Fibroblast of the aortic adventitia (primary cell): ENCODE measurements around the gene CLDN4. TPM values are rescaled to one million over a fixed set of nuclear protein-coding genes. Genes with fewer than 3 reads are reported as not detected.
A peak's percentile ranks its signal among the peaks of the same experiment; 100 is the strongest.
"Not testable (repeated sequence)": the region's sequence is repeated elsewhere in the genome, so short reads cannot be mapped to it uniquely, and the experiment has no call there.

Experiments used
- DNase-seq: peaks from one replicate; pipeline ENCODE4 v3.0.0-alpha.2; 2010; ENCODE audit warnings: low read depth
- H3K4me3 ChIP-seq: 2 replicates; pipeline ENCODE4 v1.5.1; 2011; ENCODE audit warnings: low read depth, mild to moderate bottlenecking, control low read depth, low read length, moderate library complexity
- CTCF ChIP-seq: IDR thresholded peaks from 2 replicates; pipeline ENCODE4 v1.5.1; 2011; ENCODE audit warnings: mild to moderate bottlenecking, low read length, control low read depth, inconsistent platforms; ENCODE audit not compliant: insufficient read depth
- total RNA-seq: library from RNA; depleted of rRNA; stranded (reverse); fragments of >200 nt; gene quantifications from 2 replicates; pipeline ENCODE4 v1.2.3, GENCODE V29; 2012; ENCODE audit warnings: low replicate concordance

CLDN4 gene
- total RNA-seq, 1 donor, result 0.54 TPM

GRCh38 chr7:73839743-73840714 is 9.2 kb downstream of the CLDN4 start:
- no peak for DNase-seq
- no peak for TF ChIP-seq CTCF
- no peak overlapping the region for H3K4me3 ChIP-seq

- TF ChIP-seq CTCF, result no peak
- no peak for DNase-seq
- no peak overlapping the region for H3K4me3 ChIP-seq
Measured at GRCh38 chr7:73840715-73841379, 10.1 kb downstream of the CLDN4 start.

- no peak for TF ChIP-seq CTCF
- peak overlapping the region; percentile 77 for H3K4me3 ChIP-seq
- no peak for DNase-seq
Measured at GRCh38 chr7:73841689-73842066, 10.9 kb downstream of the CLDN4 start.

GRCh38 chr7:73842067-73842976 is 11.5 kb downstream of the CLDN4 start, which contains the start of gene METTL27:
Gene METTL27 (minus strand): TSS chr7:73842516. CDS start chr7:73842140, 376 bp downstream.
- peak; percentile 90 for DNase-seq
- H3K4me3 ChIP-seq, result peak within 1 kb of the TSS; percentile 77
- no peak for TF ChIP-seq CTCF

GRCh38 chr7:73844131-73844547 is 13.3 kb downstream of the CLDN4 start:
- DNase-seq, result no peak
- H3K4me3 ChIP-seq, result no peak overlapping the region
- TF ChIP-seq CTCF, result no peak

GRCh38 chr7:73844848-73845460 is 14.2 kb downstream of the CLDN4 start:
- no peak for TF ChIP-seq CTCF

GRCh38 chr7:73845701-73846195 is 15.0 kb downstream of the CLDN4 start:
- DNase-seq, result peak; percentile 39
- H3K4me3 ChIP-seq, result not testable (repeated sequence)

More at GRCh38 chr7:73844848-73845460, 14.2 kb downstream of the CLDN4 start:
- peak; percentile 83 for DNase-seq
- no peak overlapping the region for H3K4me3 ChIP-seq
